HG03039 (cell line): ENCODE measurements around the gene TAS2R42.

Source experiments
- ATAC-seq: cut with Tn5 transposase; IDR thresholded peaks from one replicate; pipeline ENCODE4 v1.9.1; 2021; ENCODE audit warnings: mild to moderate bottlenecking, moderate library complexity; ENCODE audit not compliant: unreplicated experiment

Gene TAS2R42, protein sequence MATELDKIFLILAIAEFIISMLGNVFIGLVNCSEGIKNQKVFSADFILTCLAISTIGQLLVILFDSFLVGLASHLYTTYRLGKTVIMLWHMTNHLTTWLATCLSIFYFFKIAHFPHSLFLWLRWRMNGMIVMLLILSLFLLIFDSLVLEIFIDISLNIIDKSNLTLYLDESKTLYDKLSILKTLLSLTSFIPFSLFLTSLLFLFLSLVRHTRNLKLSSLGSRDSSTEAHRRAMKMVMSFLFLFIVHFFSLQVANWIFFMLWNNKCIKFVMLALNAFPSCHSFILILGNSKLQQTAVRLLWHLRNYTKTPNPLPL

DNA sequence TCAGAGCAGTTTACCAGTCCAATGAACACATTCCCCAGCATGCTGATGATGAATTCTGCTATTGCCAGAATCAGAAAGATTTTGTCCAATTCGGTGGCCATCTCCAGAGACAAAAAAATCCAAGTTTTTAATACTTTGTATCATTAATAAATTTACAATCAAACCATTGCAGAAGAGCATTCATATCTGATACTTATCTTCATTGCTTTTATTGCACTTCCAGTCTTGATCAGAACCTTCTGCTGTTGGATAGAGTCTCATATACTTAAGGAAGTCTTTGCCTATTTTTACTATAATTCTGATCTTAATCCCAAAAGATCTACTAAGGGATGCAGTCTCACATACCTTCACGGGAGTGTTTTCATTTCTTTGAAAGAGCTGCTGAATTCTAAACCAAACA, at the start of gene TAS2R42:
TAS2R42 (minus strand) TSS at position 101 of the 400 bp plus-strand sequence; CDS start at position 101, 0 bp downstream.
- no peak for ATAC-seq

DNA sequence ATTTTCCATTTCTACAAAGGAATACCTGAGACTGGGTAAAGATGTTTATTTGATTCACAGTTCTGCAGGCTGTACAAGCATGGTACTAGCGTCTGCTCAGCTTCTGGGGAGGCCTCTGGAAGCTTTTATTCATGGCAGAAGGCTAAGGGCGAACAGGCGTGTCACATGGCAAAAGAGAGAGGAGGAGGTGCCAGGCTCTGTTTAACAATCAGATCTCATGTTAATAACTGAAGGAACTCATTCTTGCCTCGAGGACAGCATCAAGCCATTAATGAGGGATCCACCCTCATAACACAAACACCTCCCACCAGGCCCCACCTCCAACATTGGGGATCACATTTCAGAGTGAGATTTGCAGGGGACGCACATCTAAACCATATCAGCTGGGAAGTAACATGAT, 46.8 kb upstream of the TAS2R42 start:
- no peak for ATAC-seq

DNA sequence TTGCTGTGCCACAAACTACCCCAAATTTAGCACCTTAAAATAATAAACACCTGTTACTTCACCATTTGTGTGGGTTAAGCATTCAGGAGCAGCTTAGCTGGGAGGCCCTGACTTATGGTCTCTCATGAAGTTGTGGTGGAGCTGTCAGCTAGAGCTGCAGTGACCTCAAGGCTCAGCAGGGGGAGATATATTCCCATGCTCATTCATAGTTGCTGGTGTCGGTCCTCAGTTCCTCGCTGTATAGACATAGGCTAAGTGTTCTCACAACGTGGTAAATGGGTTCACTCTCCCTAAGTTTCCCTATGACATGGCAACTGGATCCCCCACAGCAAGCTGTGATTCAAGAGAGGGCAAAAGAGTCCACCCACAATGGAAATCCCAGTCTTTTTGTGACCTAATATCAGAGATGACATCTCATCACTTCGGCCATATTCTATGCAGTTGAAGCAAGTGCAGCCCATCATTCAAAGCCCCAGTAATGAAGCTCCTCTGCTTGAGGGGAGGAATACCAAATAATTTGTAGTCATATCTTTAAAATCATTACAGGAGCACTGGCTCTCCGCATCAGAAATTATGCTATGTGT, 41.7 kb upstream of the TAS2R42 start:
- ATAC-seq, result peak; percentile 61

DNA sequence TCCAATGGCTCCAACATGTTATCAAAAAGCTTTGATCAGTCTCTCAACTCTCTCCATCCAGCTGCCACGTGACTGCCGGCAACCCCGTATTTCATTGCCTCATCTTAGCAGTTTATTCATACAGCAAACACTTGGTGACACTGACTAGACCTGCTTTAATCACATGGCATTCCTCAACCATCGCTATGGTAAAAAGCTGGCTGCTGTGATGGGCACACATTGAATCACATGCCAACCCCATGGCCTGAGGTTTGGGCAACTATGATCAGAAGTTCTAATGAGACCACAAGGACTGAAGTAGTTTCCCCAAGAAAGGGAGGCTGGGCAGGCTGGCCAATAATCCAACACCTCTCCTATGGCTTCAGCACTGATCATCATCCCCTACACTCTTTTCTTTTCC, 40.6 kb upstream of the TAS2R42 start:
- no peak for ATAC-seq

DNA sequence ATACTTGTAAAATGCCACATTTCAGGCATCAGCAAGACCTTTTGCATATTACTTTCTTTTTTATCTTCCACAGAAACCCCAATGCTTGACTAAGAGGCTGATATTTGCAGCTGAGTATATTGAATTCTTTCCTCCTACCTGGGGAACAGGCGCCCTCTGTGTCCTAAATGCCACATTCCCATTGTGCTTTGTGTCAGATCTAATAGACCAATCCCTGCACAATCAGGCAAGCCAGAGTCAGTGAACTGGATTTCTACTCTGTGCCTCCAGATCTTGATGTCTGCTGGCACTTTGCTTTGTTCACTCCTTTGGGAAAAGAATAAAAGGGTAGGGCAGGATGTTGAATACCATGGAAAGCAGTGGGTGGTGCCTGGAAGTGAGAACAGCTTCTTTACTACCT, 22.4 kb upstream of the TAS2R42 start:
- no peak for ATAC-seq

DNA sequence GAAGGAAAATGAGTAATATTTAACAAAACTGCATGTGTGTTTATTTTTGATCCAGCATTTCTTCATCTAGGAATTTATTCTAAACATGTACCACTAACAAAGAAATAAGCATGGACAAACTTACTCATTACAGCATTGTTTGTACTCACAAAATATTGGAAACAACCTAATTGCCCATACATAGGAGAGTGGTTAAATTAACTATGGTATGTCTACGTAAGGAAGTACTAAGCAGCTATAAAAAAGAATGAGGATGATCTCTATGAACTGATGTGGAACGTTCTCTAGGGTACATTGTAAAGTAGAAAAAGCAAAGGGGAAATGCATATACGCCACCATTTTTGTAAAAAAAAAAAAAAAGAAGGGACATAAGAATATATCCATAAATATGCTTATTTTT, 17.4 kb upstream of the TAS2R42 start:
- ATAC-seq, result no peak

DNA sequence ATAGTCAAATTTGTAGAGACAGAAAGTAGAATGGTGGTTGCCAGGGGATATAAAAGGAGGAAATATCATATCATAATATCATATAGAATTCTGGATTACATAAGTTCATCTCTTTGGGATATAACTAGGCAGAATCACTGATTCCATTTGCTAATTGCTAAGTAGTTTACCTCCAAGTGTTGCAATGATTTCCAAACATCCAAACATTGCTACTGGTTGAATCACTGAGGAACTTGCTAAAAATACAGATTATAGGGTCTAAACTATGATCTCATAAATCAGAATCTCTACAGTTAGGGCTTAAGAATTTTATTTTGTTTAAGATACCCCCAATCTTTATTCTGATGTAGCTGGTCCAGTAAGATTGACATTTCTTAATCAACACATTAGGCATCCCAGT, 16.1 kb upstream of the TAS2R42 start:
- ATAC-seq, result no peak

DNA sequence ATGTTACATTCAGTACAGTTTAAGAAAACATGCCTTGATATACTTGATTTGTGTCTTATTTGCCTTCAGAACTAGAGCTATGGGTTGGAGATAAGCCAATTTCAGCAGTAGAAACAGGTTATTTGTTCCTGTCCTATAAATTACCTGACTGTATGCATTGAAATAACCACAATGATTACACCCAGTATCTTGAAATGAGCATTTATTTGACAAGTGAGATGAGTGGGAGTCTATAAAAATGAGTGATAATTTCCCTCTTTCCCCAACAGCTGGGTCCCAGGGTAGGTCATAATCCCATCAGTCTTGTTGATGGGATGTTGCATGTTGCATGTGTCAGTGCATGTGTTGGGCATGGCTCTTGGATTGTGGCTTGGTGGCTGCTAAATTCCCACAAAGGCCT, 3.7 kb downstream of the TAS2R42 start:
- no peak for ATAC-seq

DNA sequence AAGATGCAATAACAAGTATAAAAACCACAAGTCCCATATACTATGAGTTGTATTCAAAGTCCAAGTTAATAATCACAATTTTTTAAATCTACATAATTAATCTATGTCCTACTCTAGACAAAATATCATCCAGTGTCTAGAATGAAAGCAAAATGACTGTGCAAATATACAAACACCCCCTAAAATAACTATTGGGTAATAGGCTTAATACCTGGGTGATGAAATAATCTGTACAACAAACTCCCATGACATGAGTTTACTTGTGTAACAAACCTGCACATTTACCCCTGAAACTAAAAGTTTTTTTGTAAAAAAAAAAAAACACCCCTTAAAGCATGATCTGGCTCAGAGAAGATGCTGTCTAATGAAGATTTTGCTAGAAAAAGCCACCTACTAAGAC, 4.2 kb downstream of the TAS2R42 start:
- ATAC-seq, result no peak

DNA sequence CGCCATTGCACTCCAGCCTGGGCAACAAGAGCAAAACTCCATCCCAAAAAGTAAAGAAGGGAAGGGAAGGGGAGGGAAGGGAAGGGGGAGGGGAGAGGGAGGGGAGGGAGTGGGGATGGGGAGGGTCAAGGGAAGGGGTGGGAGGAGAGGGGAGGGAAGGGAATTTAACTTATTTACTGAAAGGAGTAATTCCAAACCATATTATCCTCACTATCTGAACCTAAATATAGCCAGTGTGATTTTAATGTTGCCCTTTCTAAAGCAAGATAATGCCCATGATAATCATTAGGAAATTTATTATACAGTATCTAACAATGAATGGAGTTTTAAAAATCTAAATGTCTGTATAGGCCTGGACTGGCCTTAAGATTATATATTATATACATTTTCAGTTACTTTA, 8.5 kb downstream of the TAS2R42 start:
- ATAC-seq, result no peak

DNA sequence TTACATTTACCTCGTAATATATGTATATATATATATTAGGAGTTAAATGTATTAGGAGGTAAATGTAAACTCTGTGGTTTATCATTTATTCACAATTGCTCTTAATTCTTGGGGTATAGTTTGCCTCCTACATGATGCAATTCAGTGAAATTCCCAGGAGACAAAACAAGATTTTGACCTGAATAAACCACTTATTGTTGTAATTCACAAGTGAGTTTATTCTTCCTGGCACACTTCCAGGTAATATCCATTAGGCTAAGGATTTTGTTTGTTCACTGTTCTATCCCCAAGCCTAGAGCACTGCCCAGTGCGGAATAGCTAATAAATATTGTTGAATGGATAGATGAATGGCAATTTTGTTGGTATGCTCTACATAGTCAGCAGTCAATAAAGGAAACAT, 12.7 kb downstream of the TAS2R42 start:
- no peak for ATAC-seq

DNA sequence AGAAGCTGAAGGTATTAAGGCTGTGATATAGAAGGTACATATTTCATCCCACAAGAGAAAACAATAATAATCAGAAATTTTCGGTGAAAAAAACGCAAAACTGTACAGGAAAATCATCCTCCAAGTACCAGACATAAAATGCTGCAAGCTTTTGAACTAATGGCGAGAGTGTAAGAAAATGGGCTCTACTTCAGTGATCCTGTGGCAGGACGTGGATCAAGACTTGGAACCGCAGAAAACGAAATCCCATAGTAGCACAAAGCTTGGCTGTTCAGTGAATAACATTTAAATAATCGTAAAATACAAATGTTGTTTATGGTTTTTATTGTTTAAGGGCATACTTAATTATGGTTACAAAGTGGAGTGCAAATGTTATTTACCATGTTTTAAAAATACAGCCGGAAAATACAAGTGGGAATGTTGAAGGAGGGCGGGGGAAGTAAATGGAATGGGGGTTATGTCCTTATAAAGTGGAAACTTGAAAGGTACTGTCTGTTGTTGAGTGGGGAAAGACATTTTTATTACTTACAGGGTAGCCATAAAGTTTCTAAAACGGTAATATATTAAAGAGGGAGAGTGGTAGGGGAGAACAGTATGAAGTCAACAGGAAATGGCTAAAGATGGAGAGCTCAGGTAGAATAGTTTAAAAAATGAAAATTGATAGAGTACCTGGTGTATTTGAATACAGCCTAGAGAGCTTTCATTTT, 14.6 kb downstream of the TAS2R42 start:
- ATAC-seq, result no peak

DNA sequence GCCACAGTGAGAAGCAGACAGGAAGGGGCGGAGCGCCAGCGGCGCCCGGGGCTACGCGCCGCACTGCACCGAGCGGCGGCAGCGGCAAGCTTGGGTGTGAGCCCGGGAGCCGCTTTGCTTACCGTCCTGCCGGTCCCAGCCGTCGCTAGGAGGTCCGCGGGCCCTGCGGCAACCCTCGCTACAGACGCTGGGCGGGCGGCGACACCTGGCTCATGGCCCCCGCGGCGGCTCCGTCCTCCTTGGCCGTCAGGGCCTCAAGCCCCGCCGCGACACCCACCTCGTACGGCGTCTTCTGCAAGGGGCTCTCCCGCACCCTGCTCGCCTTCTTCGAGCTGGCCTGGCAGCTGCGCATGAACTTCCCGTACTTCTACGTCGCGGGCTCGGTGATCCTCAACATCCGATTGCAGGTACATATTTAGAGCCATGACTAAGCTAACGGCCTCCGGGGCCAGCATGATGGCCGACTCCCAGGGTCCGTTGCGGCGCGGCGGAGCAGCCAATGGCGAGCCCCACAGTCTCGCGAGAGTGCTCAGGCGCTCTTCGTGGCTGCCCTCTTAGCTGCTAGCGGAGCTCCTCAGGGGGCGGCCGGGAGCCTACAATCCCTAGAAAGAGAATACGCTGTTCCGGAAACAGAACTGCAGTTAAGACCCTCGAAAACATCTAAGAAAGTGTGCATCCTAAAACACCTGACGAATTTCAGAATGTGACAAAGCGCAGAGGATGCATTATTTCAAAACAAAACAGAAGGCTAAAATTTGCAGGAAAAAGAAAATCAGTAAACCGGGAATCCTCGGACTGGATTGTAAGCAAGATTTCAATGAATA, 15.4 kb downstream of the TAS2R42 start, which contains the start of gene SMIM10L1:
SMIM10L1 (plus strand) TSS at position 50 of the 824 bp plus-strand sequence; CDS start at position 213, 163 bp downstream.
- ATAC-seq, result peak; percentile 96

DNA sequence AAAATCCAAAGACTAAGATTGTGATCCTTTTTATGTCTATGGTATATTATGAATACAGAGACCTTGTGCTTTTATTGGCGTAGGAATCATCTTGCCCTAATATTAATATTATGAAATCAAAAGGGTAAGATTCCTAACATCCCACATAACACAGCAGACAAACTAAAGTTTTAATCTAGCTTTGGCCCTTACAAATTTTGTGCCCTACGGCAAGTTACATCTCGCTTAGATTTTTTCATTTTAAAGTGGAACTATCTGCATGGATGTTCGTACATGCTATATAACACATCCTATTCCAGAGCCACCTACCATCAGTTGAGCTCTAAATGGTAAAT, 16.0 kb downstream of the TAS2R42 start:
- ATAC-seq, result no peak

DNA sequence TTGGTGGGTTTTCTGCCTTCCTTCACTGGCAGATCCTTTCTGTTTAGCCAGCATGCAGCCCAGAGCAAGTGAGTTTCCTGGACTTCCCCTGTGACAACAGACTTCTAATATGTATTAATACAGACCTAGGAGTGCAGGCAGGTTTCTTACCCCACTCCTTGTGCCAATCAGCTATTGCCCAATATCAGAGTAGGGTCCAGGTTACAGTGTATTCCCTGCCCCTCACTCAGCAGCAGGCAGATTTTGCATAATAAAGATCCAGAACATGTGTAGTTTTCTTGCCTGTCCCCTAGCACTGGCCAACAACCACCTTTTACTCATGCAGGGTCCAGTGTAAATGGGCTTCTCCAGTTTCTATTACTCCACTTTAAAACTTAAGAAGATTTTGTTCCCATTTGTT, 20.4 kb downstream of the TAS2R42 start:
- ATAC-seq, result no peak

DNA sequence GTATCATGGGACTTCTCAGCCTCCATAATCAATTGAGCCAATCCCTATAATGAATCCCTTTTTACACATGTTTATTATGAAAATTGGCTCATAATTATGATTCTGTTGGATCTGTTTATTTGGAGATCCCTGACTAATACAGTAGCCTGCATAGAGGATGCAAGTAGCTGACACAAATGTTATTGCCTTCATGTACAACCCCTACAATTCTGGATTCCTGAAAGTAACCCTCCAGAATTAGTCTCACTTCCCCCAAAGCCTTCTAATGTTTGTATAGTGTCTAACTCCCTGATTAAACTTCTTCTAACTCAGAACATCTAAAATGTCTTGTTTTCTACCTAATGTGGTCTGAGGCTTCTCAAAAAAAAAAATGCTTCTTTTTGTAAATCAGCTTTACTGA, 22.4 kb downstream of the TAS2R42 start:
- no peak for ATAC-seq

DNA sequence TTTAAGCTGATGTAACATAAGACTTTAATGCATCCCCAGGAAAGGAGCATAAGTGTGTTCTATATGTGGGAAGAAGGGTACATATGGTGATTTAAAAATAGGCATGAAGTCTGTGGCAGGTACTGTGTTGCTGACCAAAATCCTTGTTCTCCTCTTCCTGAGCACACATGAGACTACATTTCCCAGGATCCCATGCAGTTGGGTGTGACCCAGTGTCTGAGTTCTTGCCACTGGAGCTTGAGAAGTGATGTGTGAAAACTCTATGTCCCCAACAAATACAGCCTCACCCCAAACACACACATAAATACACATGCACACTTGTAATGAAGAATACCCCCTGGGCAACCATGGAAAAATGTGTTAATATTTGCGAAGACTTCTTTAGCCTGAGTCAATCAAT, 24.2 kb downstream of the TAS2R42 start:
- ATAC-seq, result no peak

DNA sequence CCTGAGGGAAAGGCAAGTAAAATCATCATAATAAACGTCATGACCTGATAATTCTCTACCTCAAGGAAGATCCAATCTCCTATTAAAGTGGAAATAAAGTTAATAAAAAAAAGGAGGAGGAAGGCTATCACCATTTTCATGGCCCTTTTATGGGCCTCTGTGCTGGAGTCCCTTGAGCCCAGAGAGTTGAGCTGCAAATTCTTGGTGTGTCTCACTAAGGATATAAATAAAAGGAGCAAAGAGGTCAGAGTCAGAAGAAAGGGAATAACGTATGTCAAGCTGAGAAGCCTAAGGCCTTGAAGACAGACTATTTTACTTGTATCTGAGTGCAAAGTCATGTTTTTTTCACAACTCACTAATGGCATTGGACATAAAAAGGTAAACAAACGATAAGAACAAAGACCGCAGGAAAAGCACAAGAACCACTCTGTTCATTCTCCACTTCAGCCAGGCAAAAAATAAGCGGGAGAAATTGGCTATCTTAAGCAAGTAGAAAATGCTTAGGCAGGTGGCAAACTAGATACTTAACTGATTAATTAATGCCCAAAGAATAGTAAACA, 27.8 kb downstream of the TAS2R42 start:
- ATAC-seq, result no peak

DNA sequence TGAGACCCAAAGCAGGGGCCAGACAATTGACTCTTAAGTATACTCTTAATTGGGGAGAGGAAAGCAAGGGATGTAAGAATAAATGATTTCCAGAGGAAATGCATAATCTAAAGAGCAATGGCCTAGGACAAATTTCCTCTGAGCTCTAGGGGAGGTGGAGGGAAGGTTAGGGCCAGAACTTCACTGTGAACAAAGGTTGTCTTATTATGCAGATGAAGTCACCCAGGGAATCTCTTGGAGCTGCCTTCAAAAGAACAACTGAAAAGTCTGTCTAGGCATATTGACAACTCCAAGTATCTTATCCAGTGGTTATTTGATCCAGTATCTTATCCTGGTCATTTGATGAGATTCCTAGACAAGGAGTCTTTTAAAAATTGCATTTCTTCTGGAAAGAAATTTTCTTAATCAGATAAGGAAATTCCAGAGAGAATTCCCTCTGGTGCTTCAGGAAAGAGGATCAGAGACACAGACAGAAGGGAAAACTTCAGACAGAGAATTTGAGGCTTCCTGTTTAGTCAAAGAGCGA, 32.3 kb downstream of the TAS2R42 start:
- no peak for ATAC-seq

DNA sequence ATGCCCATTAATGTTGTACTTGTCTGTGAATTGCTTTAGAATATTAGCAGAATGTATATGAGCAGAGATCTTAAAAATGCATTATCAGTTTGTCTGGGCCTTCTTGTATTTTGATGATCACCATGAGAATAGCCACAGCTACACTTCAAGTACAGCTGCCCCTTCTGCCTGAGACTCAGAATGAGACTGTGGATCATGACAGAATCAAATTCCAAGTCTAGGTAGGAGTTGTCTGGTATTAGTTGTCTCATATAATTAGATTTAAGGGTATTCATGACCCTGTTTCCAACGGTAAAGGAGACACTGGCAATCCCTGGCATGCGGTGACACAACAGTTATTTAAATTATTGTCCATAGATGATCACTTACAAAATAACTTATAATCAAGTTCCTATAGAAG, 34.0 kb downstream of the TAS2R42 start:
- ATAC-seq, result no peak

DNA sequence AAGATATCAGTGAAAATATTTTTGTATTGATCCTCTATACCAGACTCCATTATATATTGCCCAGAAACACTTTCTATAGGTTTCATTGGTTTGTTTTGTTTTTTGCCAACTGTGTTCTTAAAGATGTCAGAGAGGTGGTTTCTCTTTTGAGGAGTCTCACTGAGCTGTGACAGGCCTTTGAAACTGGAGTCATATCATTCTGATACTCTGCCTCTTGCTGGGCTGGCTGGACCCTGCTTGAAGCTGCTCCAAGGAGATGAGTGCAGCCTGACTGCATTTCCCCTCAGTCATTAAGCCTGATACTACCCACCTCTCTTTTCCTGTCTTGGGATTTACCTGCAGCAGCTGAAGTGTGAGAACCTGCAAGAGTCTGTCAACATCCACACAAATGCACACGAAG, 35.9 kb downstream of the TAS2R42 start:
- ATAC-seq, result no peak
